GM19467 (cell line): ENCODE data around the gene INTS14.
"Not testable (repeated sequence)": the region's sequence is repeated elsewhere in the genome, so short reads cannot be mapped to it uniquely, and the experiment has no call there.

Experiments used
- ATAC-seq: cut with Tn5 transposase; IDR thresholded peaks from one replicate; pipeline ENCODE4 v1.9.1; 2021; ENCODE audit warnings: mild to moderate bottlenecking, moderate library complexity; ENCODE audit not compliant: unreplicated experiment

INTS14 gene

DNA sequence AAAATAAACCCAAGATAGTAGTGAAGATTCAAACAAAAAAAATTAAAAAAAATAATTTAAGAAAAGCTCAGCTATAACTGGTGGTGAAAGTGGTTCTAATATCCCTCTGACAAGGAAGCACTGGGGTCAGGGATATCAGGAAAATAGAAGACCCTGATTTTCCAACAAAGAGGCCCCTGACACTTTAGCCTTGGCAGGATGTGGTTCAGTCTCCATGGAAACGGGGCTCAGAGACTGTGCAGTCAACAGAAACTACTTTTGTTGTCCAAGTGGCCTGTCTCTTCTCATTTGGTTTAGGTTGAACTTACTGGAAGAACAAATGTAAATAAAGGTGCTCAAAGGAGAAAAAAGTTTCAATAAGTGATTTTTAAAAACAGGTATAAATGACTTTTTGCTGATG lies 27.2 kb downstream of the INTS14 start:
- ATAC-seq, result no peak

DNA sequence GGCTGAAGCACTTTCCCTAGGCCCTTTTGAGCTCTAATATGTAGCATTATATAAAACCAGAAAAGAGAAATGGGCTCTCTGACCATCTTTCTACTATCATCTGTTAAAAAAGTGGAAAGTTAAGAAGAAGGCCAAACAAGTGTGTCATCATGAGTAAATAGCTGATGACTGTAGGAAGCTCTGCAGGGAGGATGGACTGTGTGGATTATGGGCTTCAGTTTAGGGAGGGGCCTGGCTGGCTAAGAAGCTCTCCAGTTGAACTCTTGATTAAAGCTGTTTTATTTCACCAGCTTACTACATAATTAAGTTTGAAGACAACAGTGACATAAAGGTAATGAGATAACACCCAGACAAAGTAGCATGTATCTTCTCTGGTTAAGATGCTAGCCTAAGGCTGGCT lies 30.6 kb downstream of the INTS14 start:
- no peak for ATAC-seq

DNA sequence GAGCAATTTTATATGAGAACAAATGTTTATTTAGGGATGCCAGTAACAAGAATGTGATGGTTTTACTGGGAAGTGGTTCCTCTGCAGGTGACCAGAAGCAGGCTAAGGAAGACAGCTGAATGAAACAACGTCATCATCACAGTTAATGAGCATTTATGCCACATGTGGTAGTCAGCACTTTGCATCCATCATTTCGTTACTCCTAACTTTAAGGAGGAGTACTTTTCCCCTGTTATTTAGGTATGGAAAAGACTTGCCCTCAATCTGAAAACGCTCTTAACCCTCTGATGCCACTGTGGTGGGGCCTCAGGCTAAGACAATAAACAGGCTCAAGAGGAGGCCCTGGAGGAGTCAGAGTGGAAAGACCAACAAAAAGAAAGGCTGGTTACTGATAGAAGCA lies 31.2 kb downstream of the INTS14 start:
- no peak for ATAC-seq

DNA sequence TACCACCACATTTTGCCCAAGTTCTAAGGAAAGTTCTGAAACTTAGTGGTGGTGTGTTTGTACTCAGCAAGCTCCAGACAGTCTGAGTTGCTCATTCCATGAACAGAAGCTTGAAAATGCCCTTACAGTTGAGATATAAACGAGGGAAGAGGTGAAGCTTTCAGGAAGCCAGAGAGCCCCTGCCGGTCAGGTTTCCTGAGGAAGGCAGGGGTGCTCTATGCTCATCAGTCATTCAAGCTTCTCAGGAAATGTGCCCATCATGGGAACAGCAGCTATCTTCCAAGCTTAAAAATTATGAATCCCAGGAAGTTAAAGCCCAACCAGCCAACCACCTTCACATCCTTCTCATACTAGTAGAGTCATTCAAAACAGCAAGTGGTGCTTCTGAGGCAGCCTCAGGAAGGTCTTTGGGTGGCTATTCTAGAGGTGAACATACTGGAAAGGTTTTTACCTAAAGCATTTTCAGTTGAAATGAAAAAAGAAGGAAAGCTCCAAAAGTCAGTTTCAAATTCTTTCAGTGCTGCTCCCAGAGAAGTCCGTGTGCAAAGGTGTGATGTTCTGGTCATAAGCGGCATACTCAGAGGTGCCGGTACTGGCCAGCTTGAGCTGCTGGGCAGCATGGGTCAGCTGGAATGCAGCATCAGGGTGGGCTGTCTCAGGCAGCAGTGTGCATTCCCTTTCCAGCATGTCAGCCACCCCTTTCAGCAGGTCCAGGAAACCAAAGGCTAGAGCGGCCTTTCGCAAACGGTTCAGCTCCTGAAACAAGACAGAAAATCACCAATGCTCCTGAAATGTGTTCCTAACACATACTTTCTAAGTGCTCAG lies 31.8 kb downstream of the INTS14 start:
- no peak for ATAC-seq

DNA sequence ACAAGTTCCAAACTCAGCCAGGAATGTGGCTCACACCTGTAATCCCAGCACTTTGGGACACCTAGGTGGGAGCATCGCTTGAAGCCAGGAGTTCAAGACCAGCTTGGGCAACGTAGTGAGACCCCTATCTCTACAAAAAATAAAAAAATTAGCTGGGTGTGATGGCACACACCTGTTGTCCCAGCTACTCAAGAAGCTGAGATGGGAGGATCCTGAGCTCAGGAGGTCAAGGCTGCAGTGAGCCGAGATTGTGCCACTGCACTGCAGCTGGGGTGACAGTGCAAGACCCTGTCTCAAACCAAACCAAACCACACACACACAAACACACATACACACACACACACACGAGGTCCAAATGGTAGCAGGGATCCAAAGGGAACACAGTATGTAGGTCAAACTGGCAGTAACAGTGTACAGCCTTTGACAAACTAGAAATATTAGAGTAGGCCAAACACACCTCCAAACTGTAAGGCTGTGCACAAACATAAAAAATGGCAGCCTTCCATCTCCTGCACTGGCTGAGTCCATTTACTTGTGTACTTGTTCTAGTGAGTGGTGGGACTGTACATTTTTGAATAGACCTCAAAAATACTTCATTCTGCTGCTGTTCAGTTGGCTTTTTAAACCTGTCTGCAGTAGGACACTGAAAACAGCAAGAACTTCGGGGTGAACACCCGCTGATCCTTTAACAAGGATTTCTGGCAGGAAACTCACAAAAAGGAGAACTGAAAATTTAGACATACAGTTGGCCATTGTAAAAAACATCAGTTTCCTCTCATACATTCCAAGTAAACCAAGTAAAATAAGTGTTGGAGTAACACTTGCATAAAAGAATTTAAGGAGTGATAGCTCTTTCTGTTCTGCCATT lies 33.6 kb downstream of the INTS14 start:
- no peak for ATAC-seq

DNA sequence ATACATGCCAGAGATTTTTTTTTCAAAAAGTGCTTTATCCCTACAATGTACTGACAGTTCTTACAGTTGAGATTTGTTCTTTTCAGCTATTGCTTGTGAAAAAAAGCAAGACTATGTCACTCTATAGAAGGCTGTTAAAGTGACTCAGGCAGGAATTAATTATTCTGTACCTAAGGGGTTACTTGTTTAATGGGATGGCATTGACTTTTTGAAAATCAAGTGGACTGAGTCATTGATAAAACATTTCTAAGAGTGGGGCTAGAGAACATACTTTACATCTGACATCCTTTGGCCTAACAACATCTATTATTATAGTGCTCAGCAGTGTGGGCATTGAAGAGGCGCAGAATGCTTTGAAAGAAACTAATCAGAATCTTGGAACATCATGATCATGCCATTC lies 34.3 kb downstream of the INTS14 start:
- no peak for ATAC-seq

DNA sequence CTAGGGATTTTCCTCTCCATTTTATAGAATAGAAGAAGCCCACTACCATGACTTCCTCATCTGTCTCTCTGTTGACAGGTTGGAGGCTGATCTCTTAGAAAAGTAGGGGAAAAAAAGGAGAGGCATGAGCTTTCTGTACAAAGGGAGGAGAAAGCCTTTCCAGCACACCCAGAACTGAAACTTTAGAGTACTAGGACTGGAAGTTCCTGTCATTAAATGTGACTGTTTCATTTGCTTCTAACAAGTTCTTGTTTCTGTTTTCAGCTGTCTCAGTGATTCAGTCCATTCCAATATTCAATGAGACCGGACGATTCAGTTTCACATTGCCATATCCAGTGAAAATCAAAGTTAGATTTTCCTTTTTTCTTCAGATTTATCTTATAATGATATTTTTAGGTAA lies 39.0 kb downstream of the INTS14 start:
- no peak for ATAC-seq

DNA sequence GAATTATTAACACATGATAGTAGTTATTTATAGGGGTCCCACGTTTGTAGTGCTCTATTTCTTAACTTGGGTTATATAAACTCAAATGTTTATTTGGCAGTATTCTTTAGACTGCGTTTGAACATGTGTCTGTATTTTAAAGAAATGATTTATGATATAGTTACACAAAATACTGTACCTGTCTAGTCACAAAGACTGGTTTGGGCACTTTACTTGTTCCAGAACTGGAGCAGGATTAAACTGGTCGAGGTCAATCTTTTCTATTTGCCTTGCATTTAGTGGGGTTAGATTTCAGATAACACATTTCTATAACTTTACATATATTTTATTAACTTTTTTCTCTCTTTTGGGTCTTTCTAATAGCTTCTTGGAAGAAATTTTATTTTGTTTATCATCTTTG lies 41.2 kb downstream of the INTS14 start:
- no peak for ATAC-seq

DNA sequence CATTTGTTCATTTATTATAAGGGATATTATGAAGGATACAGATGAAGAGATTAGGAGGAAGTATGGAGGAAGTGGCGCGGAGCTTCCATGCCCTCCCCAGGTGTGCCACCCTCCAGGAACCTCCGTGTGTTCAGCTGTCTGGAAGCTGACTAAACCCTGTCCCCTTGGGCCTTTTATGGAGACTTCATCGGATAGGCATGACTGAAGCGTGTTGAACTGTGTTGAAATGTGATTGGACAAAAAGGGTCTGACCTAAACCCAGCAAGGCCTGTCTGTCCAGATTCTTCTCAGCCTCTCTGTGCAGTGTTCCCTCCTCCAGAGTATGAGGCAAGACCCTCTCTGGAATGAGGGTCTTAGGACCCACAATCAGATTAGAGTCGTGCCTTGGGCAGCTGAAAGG lies 49.0 kb downstream of the INTS14 start:
- ATAC-seq, result no peak

DNA sequence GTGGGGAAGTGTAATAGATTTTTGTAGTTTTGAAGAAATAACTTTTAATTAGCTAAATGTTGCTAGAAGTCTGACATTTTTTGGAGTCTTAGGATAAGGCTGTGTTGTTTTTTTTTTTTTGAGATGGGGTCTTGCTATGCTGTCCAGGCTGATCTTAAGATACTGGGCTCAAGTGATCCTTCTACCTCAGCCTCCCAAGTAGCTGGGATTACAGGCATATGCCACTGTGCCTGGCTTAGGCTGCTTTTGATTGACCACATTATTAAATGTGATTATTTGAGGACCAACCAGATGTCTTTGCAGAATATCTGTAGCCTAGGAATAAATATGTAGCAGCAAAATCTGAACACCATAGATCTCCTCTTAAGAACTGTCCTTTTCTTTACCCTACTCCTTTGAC lies 51.0 kb downstream of the INTS14 start:
- ATAC-seq, result no peak

DNA sequence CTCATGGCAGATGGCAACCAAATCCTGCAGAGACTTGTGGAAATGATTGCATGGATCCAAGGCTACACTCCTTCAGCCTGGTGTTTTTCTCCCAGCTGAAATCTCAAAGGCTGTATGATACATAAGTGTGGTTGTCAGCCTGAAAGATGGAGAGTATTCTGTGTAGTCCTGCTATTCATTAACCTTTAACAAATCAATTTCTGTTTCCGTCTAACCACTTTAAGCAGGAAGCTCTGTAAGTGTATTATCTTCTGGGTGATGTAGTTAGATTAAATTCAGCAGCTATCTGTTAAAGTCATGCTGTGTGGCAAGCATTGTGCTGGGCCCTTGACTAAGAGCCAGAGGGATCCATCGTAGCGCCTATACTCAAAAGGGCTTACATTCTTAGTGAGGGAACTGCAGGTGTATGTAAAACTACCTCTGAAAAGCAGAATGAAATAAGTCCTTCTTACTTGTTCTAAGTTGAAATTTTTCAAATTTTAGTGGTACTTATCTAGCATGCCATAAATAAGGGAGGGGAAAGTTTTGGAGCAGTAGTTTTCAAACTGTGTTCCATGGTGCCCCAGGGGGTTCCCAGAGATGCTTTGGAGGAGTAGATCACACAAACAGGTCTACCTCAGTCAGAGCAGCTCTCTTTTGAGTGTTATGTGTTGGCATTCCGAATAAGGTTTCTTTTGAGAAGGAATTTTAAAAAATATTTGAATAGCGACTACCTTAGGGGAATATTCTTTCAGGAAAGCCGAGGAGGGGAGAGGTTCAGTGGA lies 51.8 kb downstream of the INTS14 start:
- no peak for ATAC-seq

DNA sequence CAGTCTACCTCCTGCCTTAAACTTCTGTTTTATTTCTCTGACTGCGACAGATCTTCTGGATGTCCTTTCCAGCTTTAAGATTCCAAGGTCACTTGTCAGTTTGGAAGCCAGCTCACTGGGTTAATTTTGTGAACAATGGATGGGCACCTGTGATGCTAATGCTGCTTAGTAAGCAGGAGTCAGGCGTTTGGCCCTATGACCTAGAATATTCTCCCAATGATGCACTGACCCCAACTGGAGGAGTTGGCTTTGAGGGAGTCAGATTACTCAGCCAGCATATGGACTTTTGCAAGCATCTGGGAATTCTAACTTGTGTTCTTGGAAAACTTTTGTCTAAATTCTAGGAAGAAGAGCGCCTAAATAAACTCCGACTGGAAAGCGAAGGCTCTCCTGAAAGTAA lies 52.6 kb downstream of the INTS14 start:
- no peak for ATAC-seq

DNA sequence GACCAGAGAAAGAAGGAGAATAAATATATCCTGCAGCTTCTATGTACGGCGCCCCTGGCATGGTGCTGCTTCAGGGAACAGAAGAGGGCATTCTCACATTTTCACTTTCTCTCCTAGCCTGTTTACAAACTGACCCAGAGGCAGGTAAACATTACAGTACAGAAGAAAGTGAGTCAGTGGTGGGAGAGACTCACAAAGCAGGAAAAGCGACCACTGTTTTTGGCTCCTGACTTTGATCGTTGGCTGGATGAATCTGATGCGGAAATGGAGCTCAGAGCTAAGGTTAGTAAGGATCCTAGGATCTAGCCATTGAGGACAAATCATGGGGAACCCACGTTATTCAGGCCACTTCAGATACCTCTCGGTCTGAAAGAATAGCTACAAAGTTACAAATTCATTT lies 54.3 kb downstream of the INTS14 start:
- no peak for ATAC-seq

DNA sequence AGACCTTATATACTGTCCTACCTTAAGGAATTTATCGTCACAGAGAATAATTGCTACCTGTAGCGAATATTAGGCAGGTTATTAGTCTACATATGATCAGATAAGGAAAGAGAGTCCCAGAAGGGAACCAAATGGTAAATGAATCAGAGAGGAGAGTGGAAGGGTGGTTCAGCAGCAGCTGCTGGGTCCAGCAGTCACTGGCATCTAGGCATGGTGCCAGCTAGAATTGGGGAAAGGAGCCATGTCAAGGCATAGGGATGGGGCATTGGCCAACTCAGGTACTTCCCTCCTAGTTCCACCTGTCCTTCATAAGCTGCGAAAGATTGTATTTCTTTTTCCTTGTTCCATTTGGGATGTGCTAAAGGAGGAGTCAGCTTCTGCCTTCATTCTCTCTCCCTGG lies 57.2 kb downstream of the INTS14 start:
- no peak for ATAC-seq

DNA sequence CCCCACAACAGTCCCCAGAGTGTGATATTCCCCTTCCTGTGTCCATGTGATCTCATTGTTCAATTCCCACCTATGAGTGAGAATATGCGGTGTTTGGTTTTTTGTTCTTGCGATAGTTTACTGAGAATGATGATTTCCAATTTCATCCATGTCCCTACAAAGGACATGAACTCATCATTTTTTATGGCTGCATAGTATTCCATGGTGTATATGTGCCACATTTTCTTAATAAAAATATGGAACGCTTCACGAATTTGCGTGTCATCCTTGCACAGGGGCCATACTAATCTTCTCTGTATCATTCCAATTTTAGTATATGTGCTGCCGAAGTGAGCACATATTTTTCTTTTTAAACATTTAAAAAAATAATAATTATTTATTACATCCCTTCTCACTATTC lies 58.1 kb downstream of the INTS14 start:
- not testable (repeated sequence) for ATAC-seq

DNA sequence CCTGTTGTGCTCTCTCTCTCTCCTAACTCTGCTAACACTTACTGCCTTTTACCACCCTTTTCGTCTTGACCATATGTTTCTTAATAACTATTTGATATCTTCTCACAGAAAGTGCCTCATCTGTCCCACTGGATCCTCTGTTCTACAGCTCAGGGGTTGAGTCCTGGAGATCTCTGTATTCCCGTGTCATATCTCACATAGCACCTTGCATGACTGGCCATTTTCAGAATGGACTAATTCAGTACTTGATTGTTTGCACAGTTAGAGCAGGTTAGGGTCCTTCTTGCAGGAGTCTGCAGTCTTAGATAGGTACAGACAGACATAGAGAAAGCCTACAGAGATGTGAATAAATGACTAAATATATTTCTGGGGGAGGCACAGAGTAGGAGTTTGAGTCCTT lies 59.7 kb downstream of the INTS14 start:
- ATAC-seq, result no peak

DNA sequence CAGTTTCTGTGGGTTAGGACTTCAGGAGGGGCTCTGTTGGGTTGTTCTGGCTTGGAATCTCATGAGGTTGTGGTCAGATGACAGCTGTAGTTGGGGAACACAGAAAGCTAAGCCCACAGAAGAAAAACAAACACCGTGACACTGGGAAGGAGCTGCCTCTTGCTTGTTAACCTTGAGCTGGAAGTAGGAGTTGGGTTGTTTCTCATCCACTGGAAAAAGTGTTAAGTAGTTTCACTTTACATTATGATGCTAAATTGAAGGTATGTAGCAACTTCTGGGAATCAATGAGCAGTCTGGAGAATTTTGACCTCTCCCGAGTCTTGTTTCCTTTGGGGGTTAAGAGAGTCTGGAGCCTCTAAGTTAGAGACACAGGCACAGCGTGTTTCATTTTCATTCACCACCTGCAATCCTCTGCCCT lies 60.2 kb downstream of the INTS14 start:
- no peak for ATAC-seq

DNA sequence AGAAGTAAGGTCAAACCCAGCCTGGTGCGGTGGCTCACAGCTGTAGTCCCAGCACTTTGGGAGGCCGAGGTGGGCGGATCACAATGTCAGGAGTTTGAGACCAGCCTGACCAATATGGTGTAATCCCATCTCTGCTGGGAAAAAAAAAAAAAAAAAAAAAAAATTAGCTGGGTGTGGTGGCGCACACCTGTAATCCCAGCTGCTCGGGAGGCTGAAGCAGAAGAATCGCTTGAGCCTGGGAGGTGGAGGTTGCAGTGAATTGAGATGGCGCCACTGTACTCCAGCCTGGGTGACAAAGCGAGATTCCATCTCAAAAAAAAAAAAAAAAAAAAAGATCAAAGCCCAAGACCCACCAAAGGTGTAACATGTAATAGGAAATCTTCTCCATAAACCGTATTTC lies 61.6 kb downstream of the INTS14 start:
- not testable (repeated sequence) for ATAC-seq

DNA sequence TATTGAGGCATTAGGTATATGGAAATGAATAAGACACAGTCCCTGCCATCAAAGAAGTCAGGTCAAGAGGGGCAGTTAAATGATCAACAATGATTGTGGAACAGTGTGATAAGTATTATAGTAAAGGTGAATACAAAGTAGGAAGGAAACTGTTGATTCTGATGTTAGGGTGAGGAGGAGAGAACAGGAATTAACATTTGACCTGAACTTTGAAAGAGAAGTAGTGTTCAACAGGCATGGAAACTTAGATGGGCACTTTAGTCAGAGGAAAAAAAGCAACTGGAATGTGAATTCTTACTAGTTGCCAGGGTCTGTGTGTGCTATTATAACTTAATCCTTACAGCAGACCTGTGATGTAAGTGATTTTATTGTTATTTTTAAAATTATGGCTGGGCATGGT lies 63.1 kb downstream of the INTS14 start:
- ATAC-seq, result no peak

DNA sequence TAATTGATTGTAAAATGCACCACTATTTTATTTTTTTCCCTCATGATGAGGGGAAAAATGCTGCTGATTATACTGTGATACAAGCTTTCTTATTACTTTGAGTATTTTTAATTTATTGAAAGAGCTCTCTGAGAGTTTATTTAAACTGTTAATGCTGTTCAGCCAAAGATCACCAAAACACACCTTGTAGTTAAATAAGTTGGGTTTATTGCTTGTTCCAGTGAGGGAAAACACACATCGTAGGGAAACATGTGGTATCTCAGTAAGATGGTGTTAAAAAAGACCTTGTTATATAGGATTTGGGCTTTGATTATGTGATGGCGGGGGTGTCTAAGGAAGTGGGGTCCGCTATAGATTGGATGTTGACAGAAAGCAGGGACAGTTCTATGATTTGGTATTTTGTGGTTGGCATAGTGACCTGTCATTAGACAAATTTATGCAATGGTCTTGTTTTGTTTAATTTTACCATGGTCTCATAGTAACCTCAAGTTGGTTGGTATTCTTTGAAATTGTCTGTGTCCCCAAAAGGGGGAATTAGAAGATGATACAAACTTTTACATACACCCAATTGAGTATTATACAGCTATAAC lies 69.6 kb downstream of the INTS14 start:
- ATAC-seq, result no peak

DNA sequence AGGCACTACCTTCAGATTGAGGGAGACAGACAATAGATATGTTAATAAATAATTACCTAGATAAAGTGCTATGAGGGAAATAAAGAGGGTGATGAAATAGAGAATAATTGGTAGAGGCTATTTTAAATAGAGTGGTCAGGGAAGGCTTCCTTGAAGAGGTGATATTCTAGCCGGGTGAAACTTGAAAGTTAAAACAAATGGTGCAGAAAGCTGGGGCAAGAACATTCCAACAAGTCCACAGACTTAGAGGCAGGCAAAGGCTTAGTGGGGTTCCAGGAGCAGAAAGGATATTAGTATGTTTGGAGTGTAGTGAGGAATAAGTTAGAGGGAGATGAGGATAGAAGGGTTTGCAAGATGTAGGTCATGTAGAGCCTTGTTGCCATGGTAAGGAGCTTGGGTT lies 70.6 kb downstream of the INTS14 start:
- no peak for ATAC-seq
